GM06990 (cell line): ENCODE measurements around the gene PTPRT.

Experiments used
- DNase-seq: peaks from one replicate; pipeline ENCODE4 v3.0.0-alpha.2; 2011; ENCODE audit not compliant: insufficient read length; ENCODE audit errors: extremely low read depth
- H3K27me3 ChIP-seq: replicated peaks from 2 replicates; pipeline ENCODE4 v1.6.0; 2011; ENCODE audit warnings: low read length; ENCODE audit not compliant: control insufficient read depth, insufficient read depth
- H3K36me3 ChIP-seq: 2 replicates; pipeline ENCODE4 v1.5.1; 2011; ENCODE audit warnings: low read length; ENCODE audit not compliant: control insufficient read depth, insufficient read depth
- H3K4me3 ChIP-seq: replicated peaks from 2 replicates; pipeline ENCODE4 v1.5.1; 2011; ENCODE audit warnings: low read depth, mild to moderate bottlenecking, control low read depth, low read length
- TF ChIP-seq, protein P1 (sequence below): IDR thresholded peaks from 2 replicates; pipeline ENCODE4 v1.5.1; 2011; ENCODE audit warnings: low read length, control low read depth, mild to moderate bottlenecking, inconsistent platforms; ENCODE audit not compliant: insufficient read depth, poor library complexity, severe bottlenecking

PTPRT gene

DNA sequence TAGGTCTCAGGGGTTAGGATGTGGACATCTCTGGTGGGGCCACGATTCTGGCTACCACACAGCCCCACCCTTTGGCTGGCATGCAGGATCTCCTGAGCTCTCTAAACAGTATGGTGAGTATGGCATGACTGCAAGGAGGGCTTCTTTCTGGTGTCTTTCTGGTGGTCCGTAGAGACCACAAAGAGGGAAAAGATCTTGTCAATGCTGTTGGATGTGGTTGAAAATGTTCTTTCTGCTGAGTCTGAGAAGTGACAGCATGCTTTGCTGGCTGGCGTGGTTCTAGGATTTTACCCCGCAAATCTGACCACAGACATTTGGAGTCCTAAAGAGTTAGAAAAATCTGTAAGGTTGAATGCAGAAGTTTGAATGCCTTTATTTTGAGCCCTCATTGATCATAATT, 1096.7 kb downstream of the PTPRT start:
- Histone ChIP-seq H3K27me3 (no peaks in the 10 kb centered on the region; the same call in 1 of the 2 replicates), H3K36me3 (no peaks in the 10 kb centered on the region), H3K4me3 (no peak overlapping the region)
- DNase-seq = no peak
- TF ChIP-seq, protein P1, sequence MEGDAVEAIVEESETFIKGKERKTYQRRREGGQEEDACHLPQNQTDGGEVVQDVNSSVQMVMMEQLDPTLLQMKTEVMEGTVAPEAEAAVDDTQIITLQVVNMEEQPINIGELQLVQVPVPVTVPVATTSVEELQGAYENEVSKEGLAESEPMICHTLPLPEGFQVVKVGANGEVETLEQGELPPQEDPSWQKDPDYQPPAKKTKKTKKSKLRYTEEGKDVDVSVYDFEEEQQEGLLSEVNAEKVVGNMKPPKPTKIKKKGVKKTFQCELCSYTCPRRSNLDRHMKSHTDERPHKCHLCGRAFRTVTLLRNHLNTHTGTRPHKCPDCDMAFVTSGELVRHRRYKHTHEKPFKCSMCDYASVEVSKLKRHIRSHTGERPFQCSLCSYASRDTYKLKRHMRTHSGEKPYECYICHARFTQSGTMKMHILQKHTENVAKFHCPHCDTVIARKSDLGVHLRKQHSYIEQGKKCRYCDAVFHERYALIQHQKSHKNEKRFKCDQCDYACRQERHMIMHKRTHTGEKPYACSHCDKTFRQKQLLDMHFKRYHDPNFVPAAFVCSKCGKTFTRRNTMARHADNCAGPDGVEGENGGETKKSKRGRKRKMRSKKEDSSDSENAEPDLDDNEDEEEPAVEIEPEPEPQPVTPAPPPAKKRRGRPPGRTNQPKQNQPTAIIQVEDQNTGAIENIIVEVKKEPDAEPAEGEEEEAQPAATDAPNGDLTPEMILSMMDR = no peak

DNA sequence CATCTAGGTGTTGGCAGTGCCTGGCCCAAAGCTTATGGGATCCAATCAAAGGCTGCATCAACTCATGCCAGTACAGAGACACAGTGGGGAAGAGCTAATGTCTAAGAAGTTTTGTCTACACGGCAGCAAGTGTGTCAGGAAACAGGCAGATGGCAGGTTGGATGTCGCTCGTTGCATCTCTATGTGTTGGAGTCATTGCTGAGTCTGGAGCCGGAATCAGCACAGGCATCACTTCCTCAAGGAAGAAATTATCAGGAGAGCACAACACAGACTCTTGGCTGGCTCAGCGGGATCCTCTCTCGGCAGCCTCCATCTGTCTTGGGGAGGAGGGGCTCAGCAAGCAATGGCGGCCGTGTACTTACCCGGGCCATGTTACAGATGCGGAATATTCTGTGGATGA, 1104.3 kb downstream of the PTPRT start:
- Histone ChIP-seq H3K4me3 (no peak overlapping the region), H3K36me3 (no peaks in the 10 kb centered on the region), H3K27me3 (no peaks in the 10 kb centered on the region)
- TF ChIP-seq, protein P1 = no peak
- DNase-seq = no peak

DNA sequence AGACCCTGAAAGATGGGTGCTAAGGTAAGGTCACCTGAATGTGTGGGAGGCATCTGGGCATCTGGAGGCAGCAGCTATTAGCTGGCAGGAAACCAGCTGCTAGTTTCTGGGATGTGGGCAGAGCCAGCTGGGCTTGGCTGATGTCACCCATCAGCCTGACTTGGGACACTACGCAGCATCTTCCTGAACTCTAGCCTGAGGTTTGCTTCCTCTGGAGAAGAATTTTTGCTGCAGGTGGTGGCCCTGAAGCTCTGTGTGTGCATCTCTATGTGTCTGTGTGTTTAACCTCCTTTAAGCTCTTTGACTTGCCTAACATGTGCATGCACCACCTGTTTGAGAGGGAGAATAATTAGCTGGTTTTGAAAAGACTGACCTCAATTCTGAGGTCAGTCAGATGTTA, 1106.4 kb downstream of the PTPRT start:
- DNase-seq = no peak
- no peaks in the 10 kb centered on the region for H3K36me3 ChIP-seq
- TF ChIP-seq, protein P1 = no peak
- H3K4me3 ChIP-seq = no peak overlapping the region
- H3K27me3 ChIP-seq = no peaks in the 10 kb centered on the region

DNA sequence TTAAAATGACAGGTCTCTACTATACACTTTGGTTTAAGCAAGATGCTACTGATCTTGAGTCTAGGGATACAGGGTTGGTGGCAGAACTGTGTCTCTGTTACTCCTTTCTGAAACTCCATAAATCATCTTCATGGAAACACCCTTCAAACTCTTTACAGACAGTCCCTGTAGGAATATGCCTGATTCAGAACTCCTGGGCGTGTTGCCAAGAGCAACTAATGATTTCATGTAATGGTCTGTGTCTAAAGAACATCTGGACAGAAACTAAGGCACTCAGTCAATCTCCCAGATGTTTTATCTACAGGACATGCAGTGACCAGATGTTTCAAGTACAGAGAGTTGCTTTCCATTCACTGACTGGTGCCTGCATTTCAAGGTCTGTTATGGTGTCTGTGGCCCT, 1107.1 kb downstream of the PTPRT start:
- DNase-seq = no peak
- Histone ChIP-seq H3K4me3 (no peak overlapping the region), H3K27me3 (no peaks in the 10 kb centered on the region), H3K36me3 (no peaks in the 10 kb centered on the region)
- TF ChIP-seq, protein P1 = no peak

DNA sequence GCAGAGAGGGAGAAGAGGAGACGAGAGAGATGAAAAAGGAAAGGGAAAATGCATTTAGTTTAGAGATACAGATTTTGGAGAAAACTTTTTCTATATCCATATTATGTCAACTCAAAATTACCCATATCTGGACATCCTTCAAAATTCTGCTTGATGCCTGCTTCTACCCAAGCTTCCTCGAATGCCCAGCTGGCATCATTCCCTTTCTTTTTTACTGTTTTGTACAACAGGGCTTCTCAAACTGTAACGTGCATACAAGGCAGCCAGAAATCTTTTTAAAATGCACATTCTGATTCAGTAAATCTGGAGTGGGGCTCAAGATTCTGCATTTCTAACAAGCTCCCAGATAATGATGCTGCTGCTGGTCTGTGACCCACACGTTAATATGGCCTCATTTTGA, 1108.8 kb downstream of the PTPRT start:
- no peak overlapping the region for H3K4me3 ChIP-seq
- H3K27me3 ChIP-seq = no peaks in the 10 kb centered on the region
- H3K36me3 ChIP-seq = no peaks in the 10 kb centered on the region
- no peak for DNase-seq
- TF ChIP-seq, protein P1 = no peak

DNA sequence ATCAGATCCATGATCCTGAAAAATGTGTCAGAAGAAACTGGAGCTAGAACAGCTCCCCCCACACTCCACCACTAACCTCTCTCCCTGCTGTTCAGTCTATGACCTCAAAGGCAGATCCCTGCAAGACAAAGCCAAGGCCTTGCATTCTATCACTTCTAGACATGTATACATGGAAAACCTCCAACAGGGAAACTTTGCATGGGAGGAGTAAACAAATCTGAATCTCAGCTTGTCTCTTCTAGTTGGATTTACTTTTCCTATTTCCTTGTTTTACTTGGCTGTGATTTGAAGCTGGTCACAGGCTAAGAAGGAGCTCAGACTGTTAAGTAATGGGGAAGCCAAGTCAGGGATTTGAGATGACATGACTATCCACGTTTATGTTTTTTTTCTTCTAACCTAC, 1114.8 kb downstream of the PTPRT start:
- TF ChIP-seq, protein P1 = no peak
- no peak for DNase-seq
- H3K27me3 ChIP-seq = no peaks in the 10 kb centered on the region

More for the DNA sequence above, 1114.8 kb downstream of the PTPRT start:
- Histone ChIP-seq H3K36me3 (no peaks in the 10 kb centered on the region), H3K4me3 (no peak overlapping the region)
